SK-N-MC (cell line): ENCODE measurements around the gene CERS2.

Source experiments
- EZH2 ChIP-seq: fragments of 200-600 bp; sonication (generic); IDR thresholded peaks from one replicate; pipeline ENCODE4 v1.6.1; 2017; ENCODE audit warnings: antibody characterized with exemption
- POLR2AphosphoS5 ChIP-seq: IDR thresholded peaks from 2 replicates; pipeline ENCODE4 v1.6.1; 2012; ENCODE audit warnings: mild to moderate bottlenecking, low read depth, low read length, borderline replicate concordance

DNA sequence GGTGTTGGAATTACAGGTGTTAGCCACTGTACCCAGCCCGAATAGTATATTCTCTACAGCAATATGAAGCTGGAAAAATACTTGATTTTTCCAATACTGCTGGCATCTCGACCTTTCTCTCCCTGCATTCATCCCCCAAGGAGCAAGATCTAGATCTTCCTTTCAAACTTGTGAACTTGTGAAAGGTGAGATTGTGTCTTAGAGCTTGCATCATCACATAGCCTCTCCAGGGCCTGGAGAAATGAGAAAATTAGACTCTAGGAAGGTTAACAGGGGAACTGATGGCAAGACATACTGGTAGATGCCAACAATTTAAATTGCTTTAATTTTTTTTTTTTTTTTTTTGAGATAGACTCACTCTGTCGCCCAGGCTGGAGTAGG lies 35.7 kb upstream of the CERS2 start:
- TF ChIP-seq POLR2AphosphoS5 (no peak), EZH2 (no peak)
